ENCODE data around the gene SYT2.
"Not testable (repeated sequence)": the region's sequence is repeated elsewhere in the genome, so short reads cannot be mapped to it uniquely, and the experiment has no call there.

The SYT2 gene

DNA sequence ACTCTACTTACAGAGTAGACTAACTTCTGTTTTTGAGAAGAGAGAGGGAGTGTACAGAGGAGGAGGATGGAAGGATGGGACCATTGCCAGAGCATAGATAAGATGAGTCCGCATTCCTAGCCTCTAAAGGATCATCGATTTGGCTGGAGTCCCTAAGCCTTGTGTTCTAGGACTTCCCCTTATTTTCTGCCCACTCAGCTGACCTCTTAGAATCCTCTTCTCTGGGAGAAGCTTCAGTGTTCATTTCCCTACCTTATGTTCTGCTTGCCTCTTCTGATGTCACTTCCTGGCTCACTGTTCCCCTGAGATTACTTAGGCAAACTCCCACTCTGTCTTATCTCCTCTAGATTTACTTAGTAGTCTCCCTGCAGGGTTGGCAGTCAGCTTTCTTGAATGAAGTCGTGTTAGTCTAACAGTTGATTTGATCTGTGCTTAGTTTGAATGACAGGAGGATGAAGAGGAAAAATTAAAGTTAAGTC lies 156.7 kb downstream of the SYT2 start:
- no peak overlapping the region for H3K4me3 ChIP-seq (ENCODE audit: low read depth, low read length)
- TF ChIP-seq, protein P1, sequence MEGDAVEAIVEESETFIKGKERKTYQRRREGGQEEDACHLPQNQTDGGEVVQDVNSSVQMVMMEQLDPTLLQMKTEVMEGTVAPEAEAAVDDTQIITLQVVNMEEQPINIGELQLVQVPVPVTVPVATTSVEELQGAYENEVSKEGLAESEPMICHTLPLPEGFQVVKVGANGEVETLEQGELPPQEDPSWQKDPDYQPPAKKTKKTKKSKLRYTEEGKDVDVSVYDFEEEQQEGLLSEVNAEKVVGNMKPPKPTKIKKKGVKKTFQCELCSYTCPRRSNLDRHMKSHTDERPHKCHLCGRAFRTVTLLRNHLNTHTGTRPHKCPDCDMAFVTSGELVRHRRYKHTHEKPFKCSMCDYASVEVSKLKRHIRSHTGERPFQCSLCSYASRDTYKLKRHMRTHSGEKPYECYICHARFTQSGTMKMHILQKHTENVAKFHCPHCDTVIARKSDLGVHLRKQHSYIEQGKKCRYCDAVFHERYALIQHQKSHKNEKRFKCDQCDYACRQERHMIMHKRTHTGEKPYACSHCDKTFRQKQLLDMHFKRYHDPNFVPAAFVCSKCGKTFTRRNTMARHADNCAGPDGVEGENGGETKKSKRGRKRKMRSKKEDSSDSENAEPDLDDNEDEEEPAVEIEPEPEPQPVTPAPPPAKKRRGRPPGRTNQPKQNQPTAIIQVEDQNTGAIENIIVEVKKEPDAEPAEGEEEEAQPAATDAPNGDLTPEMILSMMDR (IDR thresholded peaks at IDR 0.05; ENCODE audit: borderline replicate concordance, insufficient read depth, low read depth, low read length) = no peak

DNA sequence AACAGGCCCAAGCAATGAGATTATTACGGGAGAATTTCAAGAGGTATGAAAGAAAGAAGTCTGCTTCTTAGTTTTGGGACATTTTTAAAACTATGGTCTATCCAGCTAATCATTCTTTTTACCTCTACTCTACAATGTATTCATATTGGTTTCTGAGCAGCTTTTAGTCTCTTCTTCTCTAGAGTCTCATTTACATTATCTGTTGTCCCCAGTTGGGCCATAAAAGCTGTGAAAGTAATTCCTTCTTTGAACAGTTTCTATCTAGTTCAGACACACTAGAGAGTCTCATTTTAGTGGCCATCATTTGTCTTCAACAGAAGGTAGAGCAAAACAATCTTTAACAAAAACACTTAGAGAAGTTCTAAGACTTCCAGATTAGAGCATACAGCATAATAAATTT lies 157.2 kb downstream of the SYT2 start:
- not testable (repeated sequence) for H3K4me3 ChIP-seq (ENCODE audit: low read depth, low read length)

DNA sequence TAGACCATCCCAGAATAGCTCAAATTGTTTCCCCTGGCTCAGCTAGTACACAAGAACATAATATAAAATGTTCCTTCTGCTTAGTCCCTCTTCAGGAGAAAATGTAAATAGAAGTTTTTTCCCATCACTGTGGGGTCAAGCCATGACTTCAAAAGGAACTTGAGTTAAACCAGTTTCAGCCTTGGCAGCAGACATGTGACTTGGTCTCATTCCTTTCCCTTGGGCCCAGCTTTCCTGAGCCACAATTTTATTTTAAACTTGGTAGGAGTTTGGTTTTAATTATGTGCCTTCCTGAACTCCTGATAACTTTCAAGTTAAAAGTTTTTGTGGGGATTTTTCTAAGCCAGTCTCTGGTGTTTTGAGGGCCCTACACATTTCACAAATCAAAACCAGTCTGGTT lies 157.6 kb downstream of the SYT2 start:
- H3K4me3 ChIP-seq (ENCODE audit: low read depth, low read length) = not testable (repeated sequence)

DNA sequence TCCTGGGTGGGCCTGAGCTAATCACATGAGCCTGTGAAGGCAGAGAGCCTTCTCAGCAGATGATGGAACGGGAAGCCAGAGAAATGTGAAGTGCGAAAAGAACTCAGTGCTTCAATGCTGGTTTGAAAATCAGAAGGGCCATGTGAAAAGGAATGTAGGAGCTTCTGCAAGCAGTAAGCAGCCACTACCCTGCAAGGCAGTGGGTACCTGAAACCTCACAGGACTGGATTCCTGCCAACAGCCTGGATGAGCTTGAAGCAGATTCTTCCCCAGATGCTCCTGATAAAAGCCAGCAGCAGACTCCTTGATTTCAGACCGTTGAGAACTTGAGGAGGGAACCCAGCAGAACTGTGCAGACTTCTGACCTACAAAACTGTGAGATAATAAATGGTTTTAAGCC lies 158.6 kb downstream of the SYT2 start:
- TF ChIP-seq, protein P1 (IDR thresholded peaks at IDR 0.05; ENCODE audit: borderline replicate concordance, insufficient read depth, low read depth, low read length) = no peak
- no peak overlapping the region for H3K4me3 ChIP-seq (ENCODE audit: low read depth, low read length)

DNA sequence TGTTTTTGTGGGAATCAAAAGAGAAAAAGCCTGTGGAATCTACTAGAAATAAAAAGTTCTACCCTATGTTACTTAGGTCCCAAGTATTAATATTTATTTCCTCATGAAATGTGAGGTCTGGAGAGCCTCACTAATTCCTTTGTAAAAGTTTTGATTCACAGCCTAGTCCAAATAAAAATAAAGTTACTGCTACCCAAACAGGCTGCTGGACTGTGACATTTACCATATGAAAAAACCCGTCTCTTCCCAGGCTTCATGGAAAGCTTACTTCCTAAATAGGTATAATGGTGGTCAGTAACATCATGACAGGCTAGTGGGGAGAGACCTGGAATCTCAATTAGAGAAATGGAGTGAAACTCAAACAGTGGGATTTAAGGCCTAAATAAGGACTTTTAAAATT lies 160.2 kb downstream of the SYT2 start:
- H3K4me3 ChIP-seq (ENCODE audit: low read depth, low read length) = not testable (repeated sequence)

DNA sequence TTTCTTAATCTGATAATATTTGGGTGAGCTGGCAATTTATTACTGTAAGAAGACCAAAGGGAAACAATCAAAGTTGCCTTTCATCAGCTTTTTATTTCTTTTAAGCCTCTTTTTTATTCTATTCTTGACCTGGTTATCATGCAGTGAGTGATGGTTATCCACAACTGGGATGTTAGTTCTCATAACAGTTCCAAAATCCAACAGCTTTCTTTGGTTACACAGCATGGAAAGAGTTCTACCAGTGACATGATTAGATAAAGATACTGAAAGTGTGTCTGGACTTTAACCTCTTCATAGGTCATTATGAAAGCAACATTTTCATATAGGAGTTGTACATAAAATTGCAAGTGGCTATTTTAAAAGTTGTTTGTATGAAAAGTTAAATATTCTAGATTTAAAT lies 163.0 kb downstream of the SYT2 start:
- H3K4me3 ChIP-seq (ENCODE audit: low read depth, low read length) = no peak overlapping the region
- TF ChIP-seq, protein P1 (IDR thresholded peaks at IDR 0.05; ENCODE audit: borderline replicate concordance, insufficient read depth, low read depth, low read length) = no peak

DNA sequence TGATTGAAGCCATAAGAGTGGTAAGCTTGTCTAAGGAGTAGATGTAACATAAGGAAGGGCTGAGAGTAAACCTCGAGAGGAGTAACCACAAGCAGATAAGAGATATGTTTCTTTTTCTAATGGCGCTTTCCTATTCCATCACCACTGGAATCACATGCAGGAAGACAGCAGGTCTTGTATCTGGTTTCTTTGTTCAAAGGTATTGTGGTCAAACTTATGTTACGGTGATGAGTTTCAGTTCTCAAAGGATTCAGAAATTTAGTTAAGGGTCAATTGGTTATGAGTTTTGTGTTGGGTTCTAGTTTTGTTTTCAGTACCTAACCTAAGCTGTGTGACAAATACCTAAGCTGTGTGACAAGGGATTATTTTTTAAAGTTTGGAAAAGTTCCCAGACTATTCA lies 163.5 kb downstream of the SYT2 start:
- not testable (repeated sequence) for H3K4me3 ChIP-seq (ENCODE audit: low read depth, low read length)

DNA sequence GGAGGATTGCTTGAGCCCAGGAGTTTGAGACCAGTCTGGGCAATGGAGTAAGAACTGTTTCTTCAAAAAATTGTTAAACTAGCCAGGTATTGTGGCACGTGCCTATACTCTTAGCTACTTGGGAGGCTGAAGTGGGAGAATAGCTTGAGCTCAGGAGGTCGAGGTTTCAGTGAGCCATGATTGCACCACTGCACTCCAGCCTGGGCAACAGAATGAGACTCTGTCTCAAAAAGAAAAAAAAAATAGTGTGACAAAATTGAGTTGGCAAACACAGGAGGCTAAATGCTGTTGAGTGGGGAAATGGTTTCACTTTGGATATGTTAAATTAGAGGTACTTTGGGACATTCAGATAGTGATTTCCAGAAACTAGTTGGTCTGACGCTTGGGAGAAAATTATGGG lies 163.9 kb downstream of the SYT2 start:
- H3K4me3 ChIP-seq (ENCODE audit: low read depth, low read length) = not testable (repeated sequence)

DNA sequence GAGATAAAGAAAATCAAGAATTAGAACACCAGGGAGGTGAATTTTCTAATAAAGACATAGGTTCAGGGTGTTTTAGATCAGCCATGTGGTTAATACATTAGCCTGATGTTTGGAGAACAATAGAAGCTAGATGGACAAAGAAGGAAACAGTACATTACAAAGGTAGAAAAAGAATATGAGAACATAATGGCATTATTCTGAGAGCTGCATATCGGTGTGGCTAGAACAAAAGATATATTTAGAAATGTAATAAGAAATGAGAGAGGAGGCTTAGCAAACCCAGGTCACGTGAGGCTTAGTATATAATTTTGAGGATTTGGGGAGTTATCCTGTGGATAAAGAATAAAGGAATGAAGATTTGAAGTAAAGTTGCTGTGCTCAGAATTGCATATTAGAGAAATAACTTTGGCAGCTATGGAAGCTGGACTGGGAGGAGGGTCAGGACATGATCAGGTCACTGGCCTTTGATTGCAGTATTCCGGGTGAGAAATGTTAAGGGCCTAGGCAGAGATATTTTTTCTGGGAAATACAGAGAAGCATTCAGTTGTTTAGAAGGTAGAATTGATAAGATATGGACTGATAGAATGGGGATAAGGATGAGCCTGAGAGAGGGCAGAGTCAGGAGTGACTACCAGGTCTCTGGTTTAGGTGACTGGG lies 164.5 kb downstream of the SYT2 start:
- H3K4me3 ChIP-seq (ENCODE audit: low read depth, low read length) = not testable (repeated sequence)

DNA sequence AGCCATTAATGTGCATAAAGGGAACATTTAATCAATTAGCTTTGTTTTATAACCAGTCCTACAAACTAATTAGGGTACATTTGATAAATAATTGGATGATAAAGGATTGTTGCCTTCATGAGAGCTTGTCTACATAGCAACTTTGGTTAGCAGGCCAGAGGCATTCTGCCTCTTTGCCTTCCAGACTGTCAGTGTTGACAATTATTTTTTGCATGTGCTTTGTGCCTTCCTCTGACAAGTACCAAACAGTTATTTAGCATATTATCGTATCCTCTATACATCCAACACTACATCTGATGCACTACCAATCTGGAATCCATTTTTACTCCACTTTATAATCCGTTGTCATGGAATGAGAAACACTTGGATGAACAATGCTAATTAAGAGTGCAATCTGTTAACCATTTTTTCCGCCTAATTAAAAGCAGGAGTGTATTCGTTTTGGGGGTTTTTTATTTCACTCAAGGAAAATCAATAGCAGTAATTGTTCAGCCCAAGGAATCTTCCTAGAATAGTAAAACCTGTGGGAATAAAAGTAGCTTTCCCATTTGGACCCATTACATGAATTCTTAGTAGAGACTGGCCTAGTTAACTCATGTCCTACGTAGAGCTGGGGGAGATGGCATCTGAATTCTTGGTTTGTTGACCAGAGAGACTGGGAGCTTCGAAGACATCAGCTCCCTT lies 165.3 kb downstream of the SYT2 start:
- not testable (repeated sequence) for H3K4me3 ChIP-seq (ENCODE audit: low read depth, low read length)

DNA sequence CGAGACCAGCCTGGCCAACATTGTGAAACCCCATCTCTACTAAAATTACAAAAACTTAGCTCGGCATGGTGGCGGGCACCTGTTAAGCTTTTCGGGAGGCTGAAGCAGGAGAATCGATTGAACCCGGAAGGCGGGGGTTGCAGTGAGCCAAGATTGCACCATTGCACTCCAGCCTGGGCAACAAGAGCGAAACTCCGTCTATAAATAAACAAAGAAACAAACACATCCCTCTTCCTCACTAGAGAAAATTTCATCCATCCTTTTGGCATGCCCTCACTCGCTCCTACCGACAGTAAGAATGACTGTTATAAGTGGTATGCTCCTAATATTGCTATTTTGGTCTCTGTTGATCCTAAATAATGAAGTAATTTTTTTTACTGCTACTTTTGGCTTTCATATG lies 166.7 kb downstream of the SYT2 start:
- not testable (repeated sequence) for H3K4me3 ChIP-seq (ENCODE audit: low read depth, low read length)

DNA sequence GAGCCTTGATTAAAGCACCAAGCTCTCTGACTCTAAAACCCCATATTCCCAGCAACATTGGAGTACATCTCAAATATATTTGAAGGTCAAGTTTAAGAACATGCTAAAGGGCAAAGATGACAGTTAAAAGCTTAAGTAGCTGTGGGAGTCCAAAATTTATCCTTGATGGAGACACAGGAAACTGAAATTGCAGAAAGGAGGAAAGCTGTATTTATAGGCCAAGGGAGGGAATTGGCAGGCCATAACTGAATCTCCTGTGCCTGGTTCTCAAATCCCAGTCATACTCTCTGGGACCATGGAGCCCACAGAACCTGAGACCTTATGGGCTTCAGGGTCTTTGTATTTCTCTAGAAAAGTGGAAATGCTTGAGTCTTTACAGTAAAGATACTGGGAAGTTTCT lies 167.8 kb downstream of the SYT2 start:
- not testable (repeated sequence) for H3K4me3 ChIP-seq (ENCODE audit: low read depth, low read length)

DNA sequence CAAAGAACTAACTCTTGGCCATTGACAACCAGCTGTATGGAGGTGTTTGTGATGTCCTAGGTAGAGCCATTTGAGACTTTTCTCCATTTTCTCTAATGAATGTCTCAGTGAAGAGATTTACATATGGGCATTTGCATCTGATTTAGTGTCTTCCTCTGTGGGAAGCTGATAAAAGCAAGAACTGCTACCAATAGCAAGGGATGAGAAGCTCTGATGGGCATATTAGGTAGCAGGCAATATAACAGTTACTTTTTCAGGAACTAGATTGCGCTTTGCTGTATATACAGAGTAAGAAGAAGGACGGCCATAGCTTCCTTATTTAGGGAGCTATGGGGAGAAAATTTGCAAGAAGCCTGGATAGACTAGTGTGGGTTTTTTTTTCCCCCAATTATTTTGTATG lies 169.4 kb downstream of the SYT2 start:
- H3K4me3 ChIP-seq (ENCODE audit: low read depth, low read length) = not testable (repeated sequence)

Measured in GM12875 (cell line).